Upper lobe of left lung (tissue), 4 donors: ENCODE data around the gene TCEAL8.

Experiments used
- CTCF ChIP-seq, 6 experiments: fragments of 450-650 bp in 4 of 6; fragments of 200-600 bp in 2 of 6; sonication (generic) in 2 of 6; IDR thresholded peaks; one replicate each; pipeline ENCODE4 v1.5.1; 2016 to 2019; ENCODE audit warnings: antibody characterized with exemption in 6 of 6
- EP300 ChIP-seq, 4 donors: sonication (generic); formaldehyde crosslinking; IDR thresholded peaks; one replicate each; pipeline ENCODE4 v1.5.1; 2017; ENCODE audit warnings: antibody characterized with exemption in 4 of 4, control low read depth in 2 of 4
- POLR2AphosphoS5 ChIP-seq, 2 donors: sonication (generic); formaldehyde crosslinking; IDR thresholded peaks; one replicate each; pipeline ENCODE4 v1.5.1; 2017; ENCODE audit warnings: antibody characterized with exemption in 2 of 2

GRCh38 chrX:103250977-103251376, 4.0 kb downstream of the TCEAL8 start:
- no peak for TF ChIP-seq EP300 (IDR thresholded peaks at IDR 0.05)
- TF ChIP-seq CTCF (IDR thresholded peaks at IDR 0.05) = no peak
- TF ChIP-seq POLR2AphosphoS5 (IDR thresholded peaks at IDR 0.05) = no peak
